NOMO-1 treated with dmso at 0.1 percent for 144 hours (cell line): ENCODE measurements around the gene SPTBN1.
A peak's percentile ranks its signal among the peaks of the same experiment; 100 is the strongest.
"Not testable (repeated sequence)": the region's sequence is repeated elsewhere in the genome, so short reads cannot be mapped to it uniquely, and the experiment has no call there.

Experiments
- DNase-seq: peaks from one replicate; lab custom pipeline; 2025; ENCODE audit not compliant: unreplicated experiment; lab: John Stamatoyannopoulos, UW

SPTBN1 gene

GRCh38 chr2:54468673-54469072 is 12.5 kb downstream of the SPTBN1 start:
- no peak for DNase-seq

GRCh38 chr2:54469484-54470053 is 13.4 kb downstream of the SPTBN1 start:
- no peak for DNase-seq

- no peak for DNase-seq
Measured at GRCh38 chr2:54470266-54470938, 14.3 kb downstream of the SPTBN1 start.

- no peak for DNase-seq
Measured at GRCh38 chr2:54471221-54471711, 15.1 kb downstream of the SPTBN1 start.

- DNase-seq, result no peak
Measured at GRCh38 chr2:54473851-54474250, 17.7 kb downstream of the SPTBN1 start.

GRCh38 chr2:54475285-54475684 is 19.2 kb downstream of the SPTBN1 start:
- no peak for DNase-seq

- no peak for DNase-seq
Measured at GRCh38 chr2:54475919-54476318, 19.8 kb downstream of the SPTBN1 start.

- no peak for DNase-seq
Measured at GRCh38 chr2:54476852-54477251, 20.7 kb downstream of the SPTBN1 start.

- DNase-seq, result no peak
Measured at GRCh38 chr2:54477896-54478295, 21.8 kb downstream of the SPTBN1 start.

GRCh38 chr2:54478899-54479298 is 22.8 kb downstream of the SPTBN1 start:
- no peak for DNase-seq

- DNase-seq, result peak; percentile 23
Measured at GRCh38 chr2:54479424-54479823, 23.3 kb downstream of the SPTBN1 start.

- no peak for DNase-seq
Measured at GRCh38 chr2:54480025-54480424, 23.9 kb downstream of the SPTBN1 start.

- no peak for DNase-seq
Measured at GRCh38 chr2:54481686-54482085, 25.6 kb downstream of the SPTBN1 start.

GRCh38 chr2:54482715-54483114 is 26.6 kb downstream of the SPTBN1 start:
- no peak for DNase-seq

- no peak for DNase-seq
Measured at GRCh38 chr2:54483426-54483825, 27.3 kb downstream of the SPTBN1 start.

GRCh38 chr2:54485756-54486155 is 29.6 kb downstream of the SPTBN1 start:
- DNase-seq, result not testable (repeated sequence)

GRCh38 chr2:54486766-54487165 is 30.6 kb downstream of the SPTBN1 start:
- no peak for DNase-seq

- no peak for DNase-seq
Measured at GRCh38 chr2:54490863-54491262, 34.7 kb downstream of the SPTBN1 start.

- DNase-seq, result no peak
Measured at GRCh38 chr2:54492335-54492734, 36.2 kb downstream of the SPTBN1 start.

- no peak for DNase-seq
Measured at GRCh38 chr2:54494087-54494486, 38.0 kb downstream of the SPTBN1 start.

- DNase-seq, result no peak
Measured at GRCh38 chr2:54496920-54497319, 40.8 kb downstream of the SPTBN1 start.

GRCh38 chr2:54497763-54498680 is 41.9 kb downstream of the SPTBN1 start:
- DNase-seq, result no peak
